ENCODE data around the gene OR7D2. TPM values are rescaled to one million over a fixed set of nuclear protein-coding genes. Genes with fewer than 3 reads are reported as not detected.

OR7D2 gene
- total RNA-seq, 1 donor from 2014 or later = not detected

GRCh38 chr19:9165261-9165660 lies 13.5 kb upstream of the OR7D2 start:
- TF ChIP-seq CTCF (IDR thresholded peaks at IDR 0.05) (no peak), POLR2AphosphoS5 (IDR thresholded peaks at IDR 0.05; ENCODE audit: insufficient read depth in 1 of 2, low read depth in 1 of 2) (no peak), POLR2A (IDR thresholded peaks at IDR 0.05) (no peak)
- DNase-seq (ENCODE audit: extremely low spot score in 2 of 2) = no peak
- Histone ChIP-seq H3K27ac (no peak overlapping the region), H3K9me3 (no peaks in the 10 kb centered on the region), H3K36me3 (peaks cover 7 to 61% of the 10 kb centered on the region in 2 donors), H3K4me1 (no peaks in the 10 kb centered on the region), H3K4me3 (no peak overlapping the region), H3K27me3 (no peaks in the 10 kb centered on the region)
- intact Hi-C loops (cut with DNase I) = no loop called here

GRCh38 chr19:9166846-9167245 lies 11.9 kb upstream of the OR7D2 start:
- Histone ChIP-seq H3K27me3 (no peaks in the 10 kb centered on the region), H3K9me3 (no peaks in the 10 kb centered on the region), H3K36me3 (peaks cover 0 to 45% of the 10 kb centered on the region in 2 donors), H3K4me3 (no peak overlapping the region), H3K4me1 (no peaks in the 10 kb centered on the region), H3K27ac (no peak overlapping the region)
- intact Hi-C loops (cut with DNase I) = no loop called here
- TF ChIP-seq POLR2AphosphoS5 (IDR thresholded peaks at IDR 0.05; ENCODE audit: insufficient read depth in 1 of 2, low read depth in 1 of 2) = no peak
- no peak for TF ChIP-seq POLR2A (IDR thresholded peaks at IDR 0.05)
- no peak for TF ChIP-seq CTCF (IDR thresholded peaks at IDR 0.05)
- no peak for DNase-seq (ENCODE audit: extremely low spot score in 2 of 2)

- H3K4me3 ChIP-seq = no peak overlapping the region
- no peak for TF ChIP-seq CTCF (IDR thresholded peaks at IDR 0.05)
- no peaks in the 10 kb centered on the region for H3K4me1 ChIP-seq
- no peak overlapping the region for H3K27ac ChIP-seq
- H3K27me3 ChIP-seq = no peaks in the 10 kb centered on the region
- DNase-seq (ENCODE audit: extremely low spot score in 2 of 2) = no peak
- H3K9me3 ChIP-seq = no peaks in the 10 kb centered on the region
- intact Hi-C loops (cut with DNase I) = no loop called here
- peaks cover 0 to 3% of the 10 kb centered on the region in 2 donors for H3K36me3 ChIP-seq
These were observed 7.3 kb upstream of the OR7D2 start for GRCh38 chr19:9171393-9171991.

GRCh38 chr19:9175326-9175725 lies 3.5 kb upstream of the OR7D2 start:
- Histone ChIP-seq H3K36me3 (no peaks in the 10 kb centered on the region), H3K27me3 (no peaks in the 10 kb centered on the region), H3K4me1 (no peaks in the 10 kb centered on the region), H3K27ac (no peak overlapping the region), H3K9me3 (no peaks in the 10 kb centered on the region), H3K4me3 (no peak overlapping the region)
- DNase-seq (ENCODE audit: extremely low spot score in 2 of 2) = no peak
- intact Hi-C loops (cut with DNase I) = no loop called here
- no peak for TF ChIP-seq POLR2A (IDR thresholded peaks at IDR 0.05)
- TF ChIP-seq POLR2AphosphoS5 (IDR thresholded peaks at IDR 0.05; ENCODE audit: insufficient read depth in 1 of 2, low read depth in 1 of 2) = no peak
- no peak for TF ChIP-seq CTCF (IDR thresholded peaks at IDR 0.05)

GRCh38 chr19:9183000-9183399 lies 4.2 kb downstream of the OR7D2 start:
- no peak for DNase-seq (ENCODE audit: extremely low spot score in 2 of 2)
- TF ChIP-seq CTCF (IDR thresholded peaks at IDR 0.05) = no peak
- no peak for TF ChIP-seq POLR2AphosphoS5 (IDR thresholded peaks at IDR 0.05; ENCODE audit: insufficient read depth in 1 of 2, low read depth in 1 of 2)
- no peak for TF ChIP-seq POLR2A (IDR thresholded peaks at IDR 0.05)
- no peak overlapping the region for H3K27ac ChIP-seq
- no peaks in the 10 kb centered on the region for H3K4me1 ChIP-seq
- no peaks in the 10 kb centered on the region for H3K27me3 ChIP-seq
- H3K4me3 ChIP-seq = no peak overlapping the region
- intact Hi-C loops (cut with DNase I) = no loop called here
- no peaks in the 10 kb centered on the region for H3K9me3 ChIP-seq
- H3K36me3 ChIP-seq = no peaks in the 10 kb centered on the region

All from vagina (tissue), 2 donors.